Activated CD8-positive, alpha-beta memory T cell treated with anti-CD3 and anti-CD28 coated beads for 36 hours (primary cell): ENCODE results near the gene STMN3. TPM values are rescaled to one million over a fixed set of nuclear protein-coding genes. Genes with fewer than 3 reads are reported as not detected.
"Not testable (repeated sequence)": the region's sequence is repeated elsewhere in the genome, so short reads cannot be mapped to it uniquely, and the experiment has no call there.

Experiments used
- CTCF ChIA-PET: fragments of 350-600 bp; sonication (Branson Sonifier 250); formaldehyde crosslinking; loops from one replicate; lab custom pipeline; 2021; ENCODE audit warnings: antibody characterized with exemption; lab: Charles Lee
- POLR2A ChIA-PET: fragments of 350-600 bp; sonication (Branson Sonifier 250); formaldehyde crosslinking; loops from one replicate; lab custom pipeline; 2021; ENCODE audit warnings: antibody characterized with exemption; lab: Charles Lee
- total RNA-seq, 2 experiments: library from RNA; stranded (reverse); gene quantifications; one replicate each; pipeline ENCODE4 v1.2.3, GENCODE V29; 2021

The STMN3 gene
- total RNA-seq, 2 experiments from 2014 or later = 14.5 to 16.2 TPM

- POLR2A ChIA-PET = no interaction called here
- CTCF ChIA-PET = interaction anchor here (1.0 to 1.4 kb wide), 3 partner anchors 13 to 122 kb away, joined by 3 to 4 read pairs (median 3); partner anchors contain the start of genes ARFRP1 and ZGPAT
Observed at GRCh38 chr20:63661959-63662812, 9.0 kb upstream of the STMN3 start.

- ChIA-PET POLR2A (interaction anchor here (0.6 kb wide), 1 partner anchor 119 kb away, joined by 4 read pairs; no protein-coding TSS in a partner anchor), CTCF (interaction anchor here (0.9 to 1.1 kb wide), 3 partner anchors 8 to 121 kb away, joined by 3 read pairs; partner anchors contain the start of gene SRMS)
Observed at GRCh38 chr20:63661108-63661507, 7.9 kb upstream of the STMN3 start.

- ChIA-PET CTCF (interaction anchor here (0.9 to 1.1 kb wide), 3 partner anchors 9 to 121 kb away, joined by 3 read pairs; partner anchors contain the start of gene SRMS), POLR2A (interaction anchor here (0.6 kb wide), 1 partner anchor 119 kb away, joined by 4 read pairs; no protein-coding TSS in a partner anchor)
Observed at GRCh38 chr20:63660622-63661021, 7.4 kb upstream of the STMN3 start.

GRCh38 chr20:63660174-63660573 lies 7.0 kb upstream of the STMN3 start:
- ChIA-PET CTCF (interaction anchor here (0.9 to 1.1 kb wide), 2 partner anchors 9 to 120 kb away, joined by 3 read pairs; no protein-coding TSS in a partner anchor), POLR2A (interaction anchor here (0.6 kb wide), 1 partner anchor 120 kb away, joined by 4 read pairs; no protein-coding TSS in a partner anchor)

GRCh38 chr20:63659370-63659769 lies 6.1 kb upstream of the STMN3 start:
- POLR2A ChIA-PET = no interaction called here
- CTCF ChIA-PET = no interaction called here

GRCh38 chr20:63658749-63659187 lies 5.5 kb upstream of the STMN3 start:
- ChIA-PET CTCF (interaction anchor here (0.8 to 1.6 kb wide), 6 partner anchors 11 to 297 kb away, joined by 3 to 8 read pairs (median 3); partner anchors contain the start of genes PTK6 and UCKL1), POLR2A (interaction anchor here (0.8 to 1.7 kb wide), 7 partner anchors 17 to 206 kb away, joined by 3 to 10 read pairs (median 4); partner anchors contain the start of genes GMEB2, PPDPF, PTK6 and TPD52L2)

GRCh38 chr20:63657937-63658748 lies 4.9 kb upstream of the STMN3 start, which contains the start of gene RTEL1:
Gene RTEL1 (plus strand): TSS chr20:63658312. CDS start chr20:63659403, 1,091 bp downstream.
- POLR2A ChIA-PET = interaction anchor here (0.8 to 1.7 kb wide), 7 partner anchors 16 to 207 kb away, joined by 3 to 10 read pairs (median 4); partner anchors contain the start of genes GMEB2, PPDPF, PTK6 and TPD52L2
- CTCF ChIA-PET = interaction anchor here (0.7 to 1.6 kb wide), 7 partner anchors 10 to 402 kb away, joined by 3 to 8 read pairs (median 3); partner anchors contain the start of genes PTK6 and UCKL1

- CTCF ChIA-PET = interaction anchor here (1.0 to 1.6 kb wide), 3 partner anchors 9 to 120 kb away, joined by 3 to 8 read pairs (median 6); partner anchors contain the start of gene PTK6
- POLR2A ChIA-PET = interaction anchor here (1.0 to 1.7 kb wide), 6 partner anchors 15 to 208 kb away, joined by 3 to 10 read pairs (median 5); partner anchors contain the start of genes GMEB2, PPDPF, PTK6 and TPD52L2
Observed at GRCh38 chr20:63657260-63657936, 4.2 kb upstream of the STMN3 start.

GRCh38 chr20:63656451-63656850 lies 3.2 kb upstream of the STMN3 start:
- ChIA-PET POLR2A (interaction anchor here (0.7 kb wide), 1 partner anchor 128 kb away, joined by 3 read pairs; no protein-coding TSS in a partner anchor), CTCF (no interaction called here)

- ChIA-PET CTCF (no interaction called here), POLR2A (no interaction called here)
Observed at GRCh38 chr20:63655249-63655648, 2.0 kb upstream of the STMN3 start.

- POLR2A ChIA-PET = interaction anchor here (0.5 to 1.1 kb wide), 2 partner anchors 29 to 80 kb away, joined by 3 to 4 read pairs; partner anchors contain the start of gene HELZ2
- CTCF ChIA-PET = interaction anchor here (0.7 to 2.1 kb wide), 4 partner anchors 12 to 319 kb away, joined by 3 to 5 read pairs (median 4); no protein-coding TSS in a partner anchor
Observed at GRCh38 chr20:63653974-63654668, 897 bp upstream of the STMN3 start.

GRCh38 chr20:63652192-63652980 lies 838 bp downstream of the STMN3 start:
- ChIA-PET POLR2A (interaction anchor here (1.3 kb wide), 1 partner anchor 10 kb away, joined by 8 read pairs; no protein-coding TSS in a partner anchor), CTCF (interaction anchor here (1.7 to 2.1 kb wide), 2 partner anchors 10 to 115 kb away, joined by 4 to 5 read pairs; partner anchors contain the start of gene PTK6)

- ChIA-PET POLR2A (interaction anchor here (1.3 kb wide), 1 partner anchor 10 kb away, joined by 8 read pairs; no protein-coding TSS in a partner anchor), CTCF (interaction anchor here (1.7 kb wide), 1 partner anchor 114 kb away, joined by 4 read pairs; the partner anchor contains the start of gene PTK6)
Observed at GRCh38 chr20:63651942-63652191, 1.4 kb downstream of the STMN3 start.

GRCh38 chr20:63650486-63650885 lies 2.7 kb downstream of the STMN3 start:
- POLR2A ChIA-PET, CTCF ChIA-PET: not testable (repeated sequence)

- CTCF ChIA-PET = no interaction called here
- POLR2A ChIA-PET = no interaction called here
Observed at GRCh38 chr20:63648895-63649589, 4.2 kb downstream of the STMN3 start.

- ChIA-PET CTCF (interaction anchor here (0.6 to 1.0 kb wide), 2 partner anchors 10 to 420 kb away, joined by 3 to 6 read pairs; partner anchors contain the start of gene RTEL1), POLR2A (no interaction called here)
Observed at GRCh38 chr20:63648190-63648589, 5.0 kb downstream of the STMN3 start.
